T-helper 9 cell (primary cell): ENCODE data around the gene CCL8.
"Not testable (repeated sequence)": the region's sequence is repeated elsewhere in the genome, so short reads cannot be mapped to it uniquely, and the experiment has no call there.

ENCODE experiments used
- DNase-seq: peaks from one replicate; pipeline ENCODE4 v3.0.0-alpha.2; 2020

Gene CCL8

GRCh38 chr17:34318474-34318873 lies 761 bp upstream of the CCL8 start:
- DNase-seq = no peak

GRCh38 chr17:34321964-34322363 lies 2.7 kb downstream of the CCL8 start:
- no peak for DNase-seq

GRCh38 chr17:34327580-34327979 lies 8.3 kb downstream of the CCL8 start:
- DNase-seq = not testable (repeated sequence)

DNA sequence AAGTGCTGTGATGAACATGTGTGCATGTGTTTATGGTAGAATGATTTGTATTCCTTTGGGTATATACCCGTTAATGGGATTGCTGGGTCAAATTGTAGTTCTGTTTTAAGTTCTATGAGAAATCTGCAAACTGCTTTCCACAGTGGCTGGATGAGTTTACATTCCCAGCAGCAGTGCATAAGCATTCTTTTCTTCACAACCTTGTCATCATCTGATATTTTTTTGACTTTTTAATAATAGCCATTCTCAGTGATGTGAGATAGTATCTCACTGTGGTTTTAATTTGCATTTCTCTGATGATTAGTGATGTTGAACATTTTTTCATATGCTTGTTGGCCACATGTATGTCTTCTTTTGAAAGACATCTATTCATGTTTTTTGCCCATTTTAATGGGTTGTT lies 18.5 kb downstream of the CCL8 start:
- no peak for DNase-seq

- no peak for DNase-seq
These were observed 20.0 kb downstream of the CCL8 start for GRCh38 chr17:34339138-34339770.

DNA sequence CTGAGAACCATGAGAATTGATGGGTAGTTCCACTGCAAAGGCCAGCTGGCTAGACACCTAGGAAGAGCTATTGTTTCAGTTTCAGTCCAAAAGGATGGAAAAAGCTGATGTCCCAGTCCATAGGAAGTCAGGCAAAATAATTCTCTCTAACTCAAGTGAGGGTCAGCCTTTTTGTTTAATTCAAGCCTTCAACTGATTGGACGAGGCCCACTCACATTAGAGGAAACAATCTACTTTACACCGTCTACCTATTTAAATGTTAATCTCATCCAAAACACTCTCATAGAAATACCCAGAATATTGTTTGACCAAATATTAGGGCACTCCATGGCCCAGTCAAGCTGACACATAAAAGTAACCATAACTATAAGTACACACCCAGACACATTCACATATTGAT lies 22.7 kb downstream of the CCL8 start:
- DNase-seq = no peak

DNA sequence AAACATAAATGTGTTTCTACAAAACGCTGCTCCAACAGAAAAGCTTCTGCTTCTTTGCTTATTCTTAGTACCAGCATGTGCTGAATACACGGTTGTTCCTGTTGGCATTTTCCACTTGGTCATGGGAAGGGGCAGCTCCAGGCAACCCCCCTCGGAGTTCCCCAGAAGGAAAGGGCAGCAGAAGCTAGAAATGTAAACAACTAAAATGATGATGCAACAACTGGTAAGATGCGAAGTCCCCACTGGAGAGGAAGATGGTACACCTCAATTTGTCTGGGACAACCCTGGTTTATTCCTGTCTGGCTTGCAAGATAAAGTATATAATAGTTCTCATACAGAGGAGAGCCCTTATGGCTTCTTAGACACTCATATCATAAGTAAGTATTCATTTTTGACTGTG lies 27.8 kb downstream of the CCL8 start:
- DNase-seq = no peak

GRCh38 chr17:34349751-34350150 lies 30.5 kb downstream of the CCL8 start:
- no peak for DNase-seq

DNA sequence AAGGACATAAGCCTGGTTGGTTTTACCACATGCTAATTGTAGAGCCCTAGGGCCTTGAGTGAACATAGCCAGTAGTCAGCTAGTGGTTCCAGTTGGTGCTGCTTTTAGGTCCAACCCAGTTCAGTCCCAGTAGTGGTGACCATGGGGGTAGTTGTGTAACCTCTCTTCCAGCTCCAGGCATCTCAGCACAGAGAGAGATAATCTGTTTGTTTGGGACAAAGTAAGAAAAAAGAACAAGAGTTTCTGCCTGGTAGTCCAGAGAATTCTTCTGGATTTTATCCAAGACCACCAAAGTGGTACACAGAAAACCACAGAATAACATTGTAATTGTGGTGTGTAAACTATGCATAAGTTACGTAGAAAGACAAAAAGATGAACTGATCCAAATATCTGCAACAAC lies 31.9 kb downstream of the CCL8 start:
- no peak for DNase-seq

GRCh38 chr17:34352191-34352590 lies 33.0 kb downstream of the CCL8 start:
- DNase-seq = no peak

DNA sequence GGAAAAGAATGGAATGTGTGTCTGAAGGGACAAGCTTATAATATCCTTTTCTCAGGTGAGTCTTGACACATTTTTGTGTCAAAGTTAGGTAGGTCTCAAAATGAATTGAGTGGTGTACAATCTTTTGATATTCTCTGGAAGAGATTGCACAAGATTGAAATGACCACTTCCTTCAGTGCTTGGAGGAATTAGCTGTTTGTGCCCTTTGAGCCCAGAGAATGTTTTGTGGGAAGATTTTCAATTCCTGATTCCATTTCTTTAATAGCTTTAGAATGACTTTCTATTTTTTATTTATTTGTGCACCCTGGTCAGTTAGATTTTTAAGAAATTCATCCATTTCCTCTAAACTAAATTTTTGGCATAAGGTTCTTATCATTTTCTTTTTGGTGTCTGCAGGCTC lies 35.4 kb downstream of the CCL8 start:
- no peak for DNase-seq

DNA sequence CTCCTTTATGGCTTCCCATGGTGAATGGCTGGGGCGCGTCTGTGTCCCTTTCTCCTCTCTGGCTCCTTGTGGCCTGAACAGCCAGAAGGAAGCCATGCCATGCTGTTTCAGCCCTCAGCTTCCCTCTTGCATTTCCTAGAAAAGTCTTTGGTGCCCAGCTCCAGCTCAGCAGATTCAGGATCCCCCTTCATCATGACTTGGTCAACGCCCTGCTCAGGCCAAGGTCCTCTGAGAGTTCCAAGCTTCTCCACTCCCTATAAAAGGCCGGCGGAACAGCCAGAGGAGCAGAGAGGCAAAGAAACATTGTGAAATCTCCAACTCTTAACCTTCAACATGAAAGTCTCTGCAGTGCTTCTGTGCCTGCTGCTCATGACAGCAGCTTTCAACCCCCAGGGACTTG lies 37.0 kb downstream of the CCL8 start, which contains the start of gene CCL13:
Gene CCL13, plus strand, starts transcription at position 287 of the 400 bp plus-strand sequence. Its CDS starts 47 bp downstream, at position 334.
- no peak for DNase-seq

DNA sequence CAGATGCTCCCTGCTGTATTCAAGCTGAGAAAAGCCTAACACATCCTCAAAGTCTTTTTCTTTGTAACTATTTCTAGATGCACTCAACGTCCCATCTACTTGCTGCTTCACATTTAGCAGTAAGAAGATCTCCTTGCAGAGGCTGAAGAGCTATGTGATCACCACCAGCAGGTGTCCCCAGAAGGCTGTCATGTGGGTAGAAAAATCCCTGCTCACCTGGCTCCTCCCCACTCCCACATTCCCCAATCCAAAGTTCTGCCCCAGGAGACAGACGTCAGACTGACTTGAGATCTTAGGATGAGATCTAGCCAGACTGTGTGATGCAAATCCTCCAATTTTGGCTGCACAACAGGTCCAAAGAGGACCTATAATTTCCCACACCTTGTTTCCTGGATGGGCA lies 38.2 kb downstream of the CCL8 start:
- no peak for DNase-seq

DNA sequence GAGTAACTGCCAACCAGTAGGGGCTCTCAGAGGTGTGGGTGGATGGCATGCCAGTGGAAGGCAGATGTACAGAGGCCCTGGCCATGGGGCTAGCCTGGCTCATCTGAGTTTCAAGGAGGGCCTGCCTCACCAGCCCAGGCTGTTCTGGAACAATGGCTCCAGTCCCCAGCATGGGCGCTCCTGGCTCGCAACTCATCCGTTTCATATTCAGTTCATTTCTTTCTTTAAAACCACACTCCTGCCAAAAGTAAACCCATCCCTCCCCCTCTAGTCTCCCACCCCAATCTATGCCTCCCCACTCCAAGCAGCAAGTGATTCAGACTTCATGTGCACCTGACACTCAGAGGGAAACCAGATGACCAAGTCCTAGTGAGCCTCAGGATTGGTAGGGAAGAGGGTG lies 39.4 kb downstream of the CCL8 start:
- DNase-seq = no peak

GRCh38 chr17:34360601-34361270 lies 41.5 kb downstream of the CCL8 start:
- no peak for DNase-seq

DNA sequence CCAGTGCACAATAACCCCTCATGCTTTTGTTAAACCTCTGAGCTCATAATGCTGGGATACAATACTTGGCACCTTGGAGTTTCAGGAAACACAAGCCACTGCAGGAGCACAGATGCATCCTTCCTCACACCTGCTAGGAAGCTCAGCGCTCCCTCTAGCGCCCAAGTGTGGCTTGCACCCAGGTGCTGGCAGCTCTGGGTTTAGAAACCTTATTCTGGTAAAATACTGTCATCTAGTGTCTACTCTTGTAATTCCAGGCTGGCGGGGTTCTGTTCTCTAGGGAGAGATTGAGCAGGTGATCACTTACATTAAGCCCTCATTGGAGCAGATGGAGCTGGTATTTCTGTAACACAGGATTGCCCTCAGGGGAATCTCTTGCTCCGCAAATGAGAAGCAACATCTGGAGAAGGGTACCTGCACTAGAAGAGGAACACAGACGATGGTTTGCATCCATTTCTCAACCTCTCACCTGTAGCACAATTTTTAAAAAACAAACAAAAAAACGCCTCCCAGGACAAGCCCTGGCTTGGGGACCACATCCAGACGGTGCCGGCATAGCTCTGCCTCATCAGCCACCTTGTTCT lies 42.3 kb downstream of the CCL8 start:
- peak; percentile 12 for DNase-seq

DNA sequence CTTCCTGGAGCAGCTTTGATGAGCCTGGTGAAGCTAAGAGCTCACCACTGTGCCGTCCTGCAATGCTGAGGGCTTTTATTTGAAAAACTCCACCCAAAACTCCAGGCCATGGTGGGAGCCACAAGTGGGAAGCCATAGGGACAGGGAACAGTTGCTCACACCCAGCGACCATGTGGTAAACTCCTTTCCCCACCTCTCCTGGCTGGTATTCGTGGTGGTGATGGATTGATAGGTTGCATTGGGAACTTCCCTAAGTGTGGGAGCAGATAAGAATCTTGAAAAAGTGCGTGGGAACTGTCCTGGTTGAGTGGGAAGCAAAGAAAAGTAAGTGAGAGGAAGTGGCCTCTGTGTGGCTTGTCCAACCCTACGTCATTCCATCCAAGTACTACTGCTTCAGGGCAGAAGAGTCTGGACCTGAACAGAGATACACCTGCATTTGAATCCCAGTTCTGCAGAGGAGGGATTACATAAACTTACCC lies 44.0 kb downstream of the CCL8 start, which contains the start of gene CCL1:
Gene CCL1, minus strand, starts transcription at position 51 of the 479 bp plus-strand sequence. CDS start 72 bp downstream, outside the sequence.
- no peak for DNase-seq

DNA sequence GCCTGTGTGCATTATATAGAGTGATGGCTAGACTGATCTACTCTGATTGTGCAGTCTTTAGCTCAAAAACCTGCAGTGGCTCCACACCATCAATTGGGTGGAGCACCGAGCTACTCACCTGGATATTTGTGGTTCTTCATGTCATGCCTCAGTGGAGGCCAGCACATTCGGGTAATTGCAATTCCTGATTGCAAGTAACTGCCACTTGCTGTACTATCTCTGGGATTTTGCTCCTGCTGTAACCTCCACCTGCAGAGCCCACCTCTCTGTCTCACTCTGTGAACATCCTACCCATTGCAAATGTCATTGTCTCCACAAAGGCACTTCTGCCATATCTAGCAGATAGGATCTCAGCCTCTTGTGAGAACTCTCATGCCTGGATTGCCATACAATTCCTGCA lies 45.5 kb downstream of the CCL8 start:
- no peak for DNase-seq

- no peak for DNase-seq
These were observed 46.1 kb downstream of the CCL8 start for GRCh38 chr17:34365340-34365739.

DNA sequence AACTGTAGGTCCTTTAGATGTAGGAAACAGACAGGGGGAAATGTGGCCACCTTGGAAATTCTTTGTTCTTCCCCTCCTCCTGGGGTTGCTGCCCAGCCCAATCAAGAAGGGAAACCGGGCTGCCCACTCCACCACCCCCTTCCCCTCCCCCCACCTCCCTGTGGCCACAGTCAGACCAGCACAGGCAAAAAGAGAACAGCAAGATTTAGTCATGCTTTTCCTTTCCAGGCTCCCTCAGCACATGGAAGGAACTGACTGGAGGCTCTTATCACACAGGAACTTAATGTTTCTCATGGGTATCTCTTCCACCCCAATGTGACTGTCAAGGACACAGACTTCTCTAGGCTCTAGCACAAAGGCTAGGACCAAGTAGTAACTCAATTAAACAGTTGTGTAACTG lies 46.8 kb downstream of the CCL8 start:
- no peak for DNase-seq

DNA sequence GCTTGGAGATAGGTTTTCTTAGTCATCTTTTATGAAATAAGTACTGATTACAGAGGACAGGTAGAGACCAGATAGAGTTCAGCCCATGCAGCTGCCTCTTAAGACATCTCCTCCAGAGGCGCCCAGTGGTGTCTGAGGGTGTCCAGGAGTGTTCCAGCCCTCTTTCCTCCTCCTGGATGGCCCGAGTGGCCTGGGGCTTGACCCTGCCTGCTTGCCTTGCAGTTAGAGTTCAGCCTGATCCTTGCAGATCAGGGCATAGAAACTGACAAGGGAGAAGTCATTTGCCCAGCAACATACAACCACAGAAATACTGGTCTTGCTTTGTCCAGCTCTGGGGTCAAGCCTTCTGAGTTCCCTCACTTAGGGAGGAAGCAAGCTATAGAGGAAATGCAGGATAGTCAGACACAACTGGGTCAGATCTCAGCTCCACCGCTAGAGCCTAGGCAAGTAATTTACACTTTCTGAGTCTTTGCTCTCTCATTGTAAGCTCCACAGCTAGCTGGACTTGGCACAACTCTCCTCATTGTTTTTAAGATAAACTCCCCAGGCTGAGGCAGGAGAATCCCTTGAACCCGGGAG lies 47.4 kb downstream of the CCL8 start:
- DNase-seq = no peak

DNA sequence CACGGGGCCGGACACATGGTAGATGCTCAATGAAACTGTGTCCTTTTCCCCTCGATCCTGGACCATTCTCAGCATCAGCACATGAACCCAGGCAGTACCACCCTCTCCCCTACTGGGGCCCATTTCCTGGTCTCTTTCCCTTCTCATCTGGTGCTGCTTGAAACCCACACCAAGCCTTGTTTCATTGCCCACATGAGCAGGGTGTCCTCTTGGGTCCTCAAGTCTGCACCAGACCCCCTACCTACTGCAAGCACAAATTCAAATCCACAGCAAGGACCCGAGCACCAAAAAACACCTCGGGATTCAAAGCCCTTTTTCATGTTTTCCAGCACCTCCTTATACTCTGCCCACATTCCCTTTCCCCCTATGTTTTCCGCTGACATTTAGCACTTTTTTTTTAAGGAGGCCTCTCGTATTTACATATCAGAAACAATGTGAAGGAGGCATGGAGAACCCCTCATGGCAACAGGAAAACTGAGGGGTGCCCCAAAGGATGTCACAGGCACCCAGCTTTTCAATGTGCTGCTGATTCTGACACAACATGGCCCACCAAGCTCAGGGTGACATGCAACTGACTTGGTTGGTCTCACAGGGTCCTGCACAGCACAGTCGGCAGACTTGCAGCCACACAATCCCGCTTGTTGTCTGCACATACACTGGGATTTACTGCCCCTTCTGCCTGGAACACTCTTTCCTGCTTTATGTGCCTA lies 48.4 kb downstream of the CCL8 start:
- no peak for DNase-seq
